Uterus (tissue), 2 donors: ENCODE measurements around the gene MCTP1.

Experiments used
- CTCF ChIP-seq, 4 experiments: fragments of 200-600 bp in 2 of 4; fragments of 450-650 bp in 2 of 4; sonication (generic) in 2 of 4; IDR thresholded peaks; one replicate each; pipeline ENCODE4 v1.5.1; 2016 to 2019; ENCODE audit warnings: antibody characterized with exemption in 4 of 4, mild to moderate bottlenecking in 2 of 4, moderate library complexity in 1 of 4
- POLR2A ChIP-seq, 2 donors: fragments of 450-650 bp; IDR thresholded peaks; one replicate each; pipeline ENCODE4 v1.6.1; 2016; ENCODE audit warnings: antibody characterized with exemption in 2 of 2, mild to moderate bottlenecking in 1 of 2, moderate library complexity in 1 of 2

- TF ChIP-seq POLR2A (IDR thresholded peaks at IDR 0.05) (no peak), CTCF (IDR thresholded peaks at IDR 0.05) (no peak)
These were observed 579.5 kb downstream of the MCTP1 start for GRCh38 chr5:94705427-94705826.
